ENCODE measurements around the gene C19orf33. TPM values are rescaled to one million over a fixed set of nuclear protein-coding genes. Genes with fewer than 3 reads are reported as not detected.

C19orf33 gene
- 6.7 and 7.5 TPM in 2 replicates for total RNA-seq

GRCh38 chr19:38303517-38304351, at the start of gene C19orf33:
TSS of gene C19orf33 (plus strand) at chr19:38304251. CDS start at chr19:38304262, 11 bp downstream.

GRCh38 chr19:38264486-38265212, 39.4 kb upstream of the C19orf33 start, which contains the start of gene SPINT2:
TSS of gene SPINT2 (plus strand) at chr19:38264573. CDS start at chr19:38264893, 320 bp downstream.

GRCh38 chr19:38315657-38316476, 11.8 kb downstream of the C19orf33 start, which contains the start of gene YIF1B:
TSS of gene YIF1B (minus strand) at chr19:38315947. CDS start at chr19:38315917, 30 bp downstream.

GRCh38 chr19:38319421-38320258, 15.6 kb downstream of the C19orf33 start, which contains the start of gene KCNK6:
TSS of gene KCNK6 (plus strand) at chr19:38319845. CDS start at chr19:38319951, 106 bp downstream.

Other genes with a start within 250 kb of the C19orf33 start
- gene DPF1, start 80.0 kb upstream of the C19orf33 start, total RNA-seq: 1.2 and 1.6 TPM in 2 replicates
- 0.65 TPM in 1 of 2 replicates, not detected in the other for gene PPP1R14A, start 47.9 kb upstream of the C19orf33 start, total RNA-seq
- gene SPINT2, start 39.7 kb upstream of the C19orf33 start, total RNA-seq: 0.76 and 1.3 TPM in 2 replicates
- 81.2 and 91.3 TPM in 2 replicates for gene YIF1B, start 11.7 kb downstream of the C19orf33 start, total RNA-seq
- 1.8 and 2.9 TPM in 2 replicates for gene KCNK6, start 15.6 kb downstream of the C19orf33 start, total RNA-seq
- gene CATSPERG, start 31.6 kb downstream of the C19orf33 start, total RNA-seq: under 0.01 and 2.9 TPM in 2 replicates
- gene PSMD8, start 70.3 kb downstream of the C19orf33 start, total RNA-seq: 351 and 475 TPM in 2 replicates
- 0.30 and 0.32 TPM in 2 replicates for gene GGN, start 83.8 kb downstream of the C19orf33 start, total RNA-seq
- 1.4 and 2.6 TPM in 2 replicates for gene SPRED3, start 84.4 kb downstream of the C19orf33 start, total RNA-seq
- 7.8 and 11.4 TPM in 2 replicates for gene FAM98C, start 98.8 kb downstream of the C19orf33 start, total RNA-seq
- not detected in 2 replicates for gene RASGRP4, start 122.0 kb downstream of the C19orf33 start, total RNA-seq
- under 0.01 and 0.61 TPM in 2 replicates for gene RYR1, start 129.4 kb downstream of the C19orf33 start, total RNA-seq